GM12878 (cell line): ENCODE measurements around the gene COX10. TPM values are rescaled to one million over a fixed set of nuclear protein-coding genes. Genes with fewer than 3 reads are reported as not detected.

Source experiments
- ATAC-seq: fragments of 200-7000 bp; cut with Tn5 transposase; 3 replicates; pipeline ENCODE4 v1.9.1; 2020; ENCODE audit warnings: mild to moderate bottlenecking, moderate library complexity
- BruUV-seq: library from RNA; stranded (reverse); fragments of 400-500 nt; replicated peaks from 2 replicates; lab custom pipeline; 2021; lab: Mats Ljungman, UMichigan
- CTCF ChIA-PET: fragments of 300-600 bp; sonication (Branson Sonifier 250); formaldehyde crosslinking; extraction: SDS; loops from one replicate; lab custom pipeline; 2021; ENCODE audit warnings: inconsistent platforms; lab: Yijun Ruan, JAX
- POLR2A ChIA-PET: fragments of 350-600 bp; formaldehyde crosslinking; extraction: SDS; loops from one replicate; lab custom pipeline; 2021; ENCODE audit warnings: inconsistent platforms; lab: Charles Lee
- RAD21 ChIA-PET: fragments of 300-600 bp; sonication (Branson Sonifier 250); formaldehyde crosslinking; loops from one replicate; lab custom pipeline; 2023; ENCODE audit warnings: antibody characterized with exemption; ENCODE audit not compliant: unreplicated experiment; lab: Charles Lee
- SMC1A ChIA-PET: fragments of 300-600 bp; sonication (Branson Sonifier 250); formaldehyde crosslinking; loops from one replicate; lab custom pipeline; 2023; ENCODE audit not compliant: unreplicated experiment, uncharacterized antibody; lab: Charles Lee
- DNase-seq: peaks from one replicate; pipeline ENCODE4 v3.0.0-alpha.2; 2011; ENCODE audit warnings: low read depth, low spot score
- FAIRE-seq: peaks from 3 replicates; lab custom pipeline; 2011; peaks lifted over from hg19 to GRCh38; lab: Jason Lieb, UNC
- H2AFZ ChIP-seq: 2 replicates; pipeline ENCODE4 v1.6.0; 2011; ENCODE audit warnings: low read depth, low read length, control low read depth; ENCODE audit not compliant: control insufficient read depth
- H3K27ac ChIP-seq: 2 replicates; pipeline ENCODE4 v1.5.1; 2011; ENCODE audit warnings: control low read depth; ENCODE audit not compliant: control insufficient read depth, insufficient read depth
- H3K27me3 ChIP-seq, 2 experiments: replicated peaks in 1 of 2; 2 replicates each; pipeline versions ENCODE4 v1.6.0 to v1.6.1; 2011; ENCODE audit warnings: low read length in 1 of 2; ENCODE audit not compliant: control insufficient read depth in 2 of 2, insufficient read depth in 2 of 2
- H3K36me3 ChIP-seq, 2 experiments: 2 replicates each; pipeline ENCODE4 v1.5.1; 2011; ENCODE audit warnings: low read length in 1 of 2; ENCODE audit not compliant: control insufficient read depth in 2 of 2, insufficient read depth in 2 of 2
- H3K4me1 ChIP-seq: 2 replicates; pipeline ENCODE4 v1.6.1; 2011; ENCODE audit warnings: mild to moderate bottlenecking, low read length, moderate library complexity, mixed read lengths; ENCODE audit not compliant: control insufficient read depth, insufficient read depth
- H3K4me2 ChIP-seq: 2 replicates; pipeline ENCODE4 v1.6.0; 2011; ENCODE audit warnings: control low read depth; ENCODE audit not compliant: control insufficient read depth, insufficient read depth
- H3K4me3 ChIP-seq: fragments of 200-600 bp; sonication (generic); 2 replicates; pipeline ENCODE4 v1.5.1; 2016
- H3K79me2 ChIP-seq: 2 replicates; pipeline ENCODE4 v1.6.0; 2011; ENCODE audit warnings: low read length; ENCODE audit not compliant: control insufficient read depth, insufficient read depth
- H3K9ac ChIP-seq: 2 replicates; pipeline ENCODE4 v1.8.0; 2011; ENCODE audit warnings: low read length, control low read depth, mixed read lengths; ENCODE audit not compliant: control insufficient read depth, insufficient read depth
- H3K9me3 ChIP-seq: replicated peaks from 3 replicates; pipeline ENCODE4 v1.5.1; 2011; ENCODE audit warnings: mild to moderate bottlenecking, low read length; ENCODE audit not compliant: control insufficient read depth, insufficient read depth
- H4K20me1 ChIP-seq: 2 replicates; pipeline ENCODE4 v1.6.0; 2011; ENCODE audit not compliant: control insufficient read depth, insufficient read depth
- ATF2 ChIP-seq: IDR thresholded peaks from 2 replicates; pipeline ENCODE4 v1.6.1; 2012; ENCODE audit warnings: low read length, inconsistent platforms
- BRCA1 ChIP-seq: IDR thresholded peaks from 2 replicates; pipeline ENCODE4 v1.6.1; 2011; ENCODE audit warnings: low read depth, low read length, improper control_type of control experiment
- CHD4 ChIP-seq: fragments of 200-600 bp; sonication (generic); IDR thresholded peaks from 2 replicates; pipeline ENCODE4 v1.6.1; 2016; ENCODE audit warnings: mild to moderate bottlenecking
- E4F1 ChIP-seq: fragments of 450-650 bp; IDR thresholded peaks from 2 replicates; pipeline ENCODE4 v1.6.1; 2018; ENCODE audit warnings: borderline replicate concordance, mild to moderate bottlenecking; ENCODE audit not compliant: partially characterized antibody
- EED ChIP-seq: sonication (generic); IDR thresholded peaks from 2 replicates; pipeline ENCODE4 v1.6.1; 2016; ENCODE audit warnings: antibody characterized with exemption, low read depth
- ELK1 ChIP-seq: IDR thresholded peaks from 2 replicates; pipeline ENCODE4 v1.6.1; 2012; ENCODE audit warnings: low read depth, low read length, improper control_type of control experiment
- PML ChIP-seq: IDR thresholded peaks from 2 replicates; pipeline ENCODE4 v1.6.1; 2012; ENCODE audit warnings: low read length, inconsistent platforms
- POLR2A ChIP-seq: IDR thresholded peaks from 2 replicates; pipeline ENCODE4 v1.6.1; 2011; ENCODE audit warnings: low read depth, mild to moderate bottlenecking, low read length
- RBBP5 ChIP-seq: fragments of 200-600 bp; sonication (generic); conservative IDR thresholded peaks from 2 replicates; pipeline ENCODE4 v1.6.1; 2016
- RCOR1 ChIP-seq: conservative IDR thresholded peaks from 2 replicates; pipeline ENCODE4 v1.6.1; 2012; ENCODE audit warnings: low read depth, low read length, improper control_type of control experiment
- SIX5 ChIP-seq: IDR thresholded peaks from 2 replicates; pipeline ENCODE4 v1.6.1; 2011; ENCODE audit warnings: mild to moderate bottlenecking, low read depth, low read length, moderate library complexity; ENCODE audit not compliant: severe bottlenecking
- ZSCAN29 ChIP-seq: fragments of 450-650 bp; IDR thresholded peaks from 2 replicates; pipeline ENCODE4 v1.6.1; 2017; ENCODE audit warnings: mild to moderate bottlenecking, moderate library complexity
- WGBS: methylation state at CpG from one replicate; pipeline ENCODE4 v1.1.6; 2016; ENCODE audit warnings: low lambda C conversion rate; ENCODE audit not compliant: insufficient replicate concordance, insufficient coverage; ENCODE audit errors: missing lambda C conversion rate; 5-methylcytosine and 5-hydroxymethylcytosine counted together
- in situ Hi-C: fragments of 300-500 bp; cut with MboI; formaldehyde crosslinking; loops from 9 replicates; pipeline ENCODE4 v1.14.3; 2018; ENCODE audit warnings: mixed read lengths
- intact Hi-C: fragments of 100-400 bp; cut with micrococcal nuclease; formaldehyde crosslinking; loops from one replicate; pipeline ENCODE4 v1.14.2; 2022; ENCODE audit not compliant: unreplicated experiment
- polyA plus RNA-seq, 11 experiments: library from polyadenylated mRNA; depleted of rRNA in 4 of 11; unstranded in 6 of 11; stranded (reverse) in 5 of 11; fragments of >200 nt; fragmentation: Nextera tagmentation in 4 of 11; fragmentation: Illumina TruSeq in 1 of 11; extraction: Ambion mirVana in 4 of 11; extraction: Trizol in 1 of 11; gene quantifications; 1 replicate in 1 of 11; 2 replicates in 10 of 11; pipeline versions ENCODE4 v1.2.1 to v1.2.3, GENCODE V29; 2011 to 2016; ENCODE audit warnings: inconsistent platforms in 2 of 11, missing spikeins in 2 of 11, low read depth in 1 of 11
- total RNA-seq, 4 experiments: library from RNA; depleted of rRNA in 3 of 4; stranded (reverse); fragments of >200 nt in 3 of 4; fragmentation: Illumina TruSeq in 1 of 4; extraction: Trizol in 1 of 4; gene quantifications; 2 replicates each; pipeline versions ENCODE4 v1.2.1 to v1.2.3, GENCODE V29; 2013 to 2021

The COX10 gene
- total and polyA plus RNA-seq, 10 of the 15 experiments (the other 5 are each of a cell fraction or from before 2014, with no cell fraction given) = 9.6 to 29.4 (median 21.3) TPM

- DNase-seq (no peak), ATAC-seq (no peak), FAIRE-seq (no peak)
- Histone ChIP-seq H3K27me3 (no peaks in the 10 kb centered on the region), H3K9ac (no peak overlapping the region), H3K4me1 (no peaks in the 10 kb centered on the region), H3K79me2 (no peaks in the 10 kb centered on the region), H3K4me2 (no peak overlapping the region), H3K36me3 (no peaks in the 10 kb centered on the region), H4K20me1 (no peaks in the 10 kb centered on the region), H3K9me3 (no peaks in the 10 kb centered on the region), H3K27ac (no peak overlapping the region), H2AFZ (no peak overlapping the region), H3K4me3 (no peak overlapping the region)
- intact Hi-C loops = no loop called here
- no TSS peak for BruUV-seq
- in situ Hi-C loops = loop anchor here (5.0 kb wide), 1 partner anchor 50 kb away; no protein-coding TSS in a partner anchor
- CTCF ChIA-PET = no interaction called here
- TF ChIP-seq PML (no peak), POLR2A (no peak), EED (no peak), RBBP5 (no peak), ZSCAN29 (no peak)
- 97% methylated on average over 10 of the region's 10 CpGs for WGBS
- POLR2A ChIA-PET = no interaction called here
- RAD21 ChIA-PET = no interaction called here
- SMC1A ChIA-PET = interaction anchor here (2.2 kb wide), 1 partner anchor 17 kb away, joined by 5 read pairs; no protein-coding TSS in a partner anchor
These were observed 7.4 kb upstream of the COX10 start for GRCh38 chr17:14061666-14062560.

- FAIRE-seq (no peak), ATAC-seq (no peak)
- TF ChIP-seq BRCA1 (no peak), E4F1 (no peak), ATF2 (no peak), CHD4 (no peak), ELK1 (no peak), RCOR1 (no peak), SIX5 (no peak)
These were observed 2.0 kb upstream of the COX10 start for GRCh38 chr17:14067347-14067746.

More at GRCh38 chr17:14067347-14067746, 2.0 kb upstream of the COX10 start:
- Histone ChIP-seq H3K4me2 (no peak overlapping the region), H3K4me3 (no peak overlapping the region), H3K9me3 (no peaks in the 10 kb centered on the region), H2AFZ (no peak overlapping the region), H3K27ac (no peak overlapping the region), H3K27me3 (no peaks in the 10 kb centered on the region), H3K9ac (no peak overlapping the region), H3K36me3 (no peaks in the 10 kb centered on the region), H3K4me1 (0 out of 2 replicates have a peak, but pooled peaks cover 3% of the 10 kb centered on the region), H4K20me1 (no peaks in the 10 kb centered on the region), H3K79me2 (peaks cover 44% of the 10 kb centered on the region)
- 100% methylated on average over 1 of the region's 1 CpG for WGBS
- BruUV-seq = no TSS peak
- intact Hi-C loops (no loop called here), in situ Hi-C loops (no loop called here)
- POLR2A ChIA-PET = no interaction called here
- no peak for DNase-seq
- CTCF ChIA-PET = interaction anchor here (0.9 kb wide), 1 partner anchor 26 kb away, joined by 6 read pairs; no protein-coding TSS in a partner anchor
- SMC1A ChIA-PET = interaction anchor here (1.2 kb wide), 1 partner anchor 68 kb away, joined by 3 read pairs; no protein-coding TSS in a partner anchor
- RAD21 ChIA-PET = no interaction called here
